HEK293 (cell line): ENCODE data around the gene KRT78.

Experiments used
- KLF7 ChIP-seq: fragments of 450-650 bp; formaldehyde crosslinking; IDR thresholded peaks from 2 replicates; pipeline ENCODE4 v1.5.1; 2016; ENCODE audit warnings: missing biosample characterization, missing genetic modification characterization, borderline replicate concordance
- KLF9 ChIP-seq: fragments of 450-650 bp; formaldehyde crosslinking; IDR thresholded peaks from 2 replicates; pipeline ENCODE4 v1.5.1; 2016; ENCODE audit warnings: missing biosample characterization, missing genetic modification characterization, low read depth
- OSR2 ChIP-seq: fragments of 450-650 bp; formaldehyde crosslinking; IDR thresholded peaks from 2 replicates; pipeline ENCODE4 v1.5.1; 2016; ENCODE audit warnings: missing biosample characterization, missing genetic modification characterization
- REPIN1 ChIP-seq: fragments of 450-650 bp; formaldehyde crosslinking; IDR thresholded peaks from 2 replicates; pipeline ENCODE4 v1.5.1; 2017; ENCODE audit warnings: missing biosample characterization, missing genetic modification characterization, low read depth
- SCRT2 ChIP-seq: fragments of 450-650 bp; formaldehyde crosslinking; IDR thresholded peaks from 2 replicates; pipeline ENCODE4 v1.5.1; 2016; ENCODE audit warnings: missing biosample characterization, missing genetic modification characterization
- ZBTB11 ChIP-seq: fragments of 450-650 bp; formaldehyde crosslinking; conservative IDR thresholded peaks from 2 replicates; pipeline ENCODE4 v1.5.1; 2016; ENCODE audit warnings: low read depth, missing biosample characterization, missing genetic modification characterization
- ZFP37 ChIP-seq: fragments of 450-650 bp; formaldehyde crosslinking; IDR thresholded peaks from 2 replicates; pipeline ENCODE4 v1.5.1; 2016; ENCODE audit warnings: missing biosample characterization, missing genetic modification characterization
- ZIC2 ChIP-seq: fragments of 450-650 bp; formaldehyde crosslinking; IDR thresholded peaks from 2 replicates; pipeline ENCODE4 v1.5.1; 2016; ENCODE audit warnings: missing biosample characterization, missing genetic modification characterization
- ZNF10 ChIP-seq: fragments of 450-650 bp; formaldehyde crosslinking; IDR thresholded peaks from 2 replicates; pipeline ENCODE4 v1.5.1; 2017; ENCODE audit warnings: missing biosample characterization, missing genetic modification characterization
- ZNF146 ChIP-seq: fragments of 450-650 bp; formaldehyde crosslinking; IDR thresholded peaks from 2 replicates; pipeline ENCODE4 v1.5.1; 2016; ENCODE audit warnings: missing biosample characterization, missing genetic modification characterization
- ZNF184 ChIP-seq: fragments of 450-650 bp; IDR thresholded peaks from 2 replicates; pipeline ENCODE4 v1.5.1; 2018; ENCODE audit warnings: missing biosample characterization, mild to moderate bottlenecking, missing genetic modification characterization
- ZNF23 ChIP-seq: fragments of 450-650 bp; formaldehyde crosslinking; IDR thresholded peaks from 2 replicates; pipeline ENCODE4 v1.5.1; 2016; ENCODE audit warnings: missing biosample characterization, missing genetic modification characterization, borderline replicate concordance
- ZNF266 ChIP-seq: fragments of 450-650 bp; formaldehyde crosslinking; IDR thresholded peaks from 2 replicates; pipeline ENCODE4 v1.5.1; 2016; ENCODE audit warnings: missing biosample characterization, missing genetic modification characterization, low read depth
- ZNF324 ChIP-seq: fragments of 450-650 bp; formaldehyde crosslinking; IDR thresholded peaks from 2 replicates; pipeline ENCODE4 v1.5.1; 2016; ENCODE audit warnings: missing biosample characterization, missing genetic modification characterization
- ZNF350 ChIP-seq: fragments of 450-650 bp; formaldehyde crosslinking; IDR thresholded peaks from 2 replicates; pipeline ENCODE4 v1.5.0; 2017; ENCODE audit warnings: missing biosample characterization, mild to moderate bottlenecking, missing genetic modification characterization
- ZNF416 ChIP-seq: fragments of 450-650 bp; formaldehyde crosslinking; IDR thresholded peaks from 2 replicates; pipeline ENCODE4 v1.5.1; 2016; ENCODE audit warnings: missing biosample characterization, missing genetic modification characterization
- ZNF433 ChIP-seq: fragments of 450-650 bp; formaldehyde crosslinking; IDR thresholded peaks from 2 replicates; pipeline ENCODE4 v1.5.1; 2016; ENCODE audit warnings: missing biosample characterization, missing genetic modification characterization, low read depth
- ZNF518A ChIP-seq: fragments of 450-650 bp; formaldehyde crosslinking; conservative IDR thresholded peaks from 2 replicates; pipeline ENCODE4 v1.5.1; 2016; ENCODE audit warnings: low read depth, missing biosample characterization, missing genetic modification characterization
- ZNF600 ChIP-seq: fragments of 450-650 bp; formaldehyde crosslinking; IDR thresholded peaks from 2 replicates; pipeline ENCODE4 v1.5.1; 2016; ENCODE audit warnings: missing biosample characterization, missing genetic modification characterization
- ZNF660 ChIP-seq: fragments of 450-650 bp; IDR thresholded peaks from 2 replicates; pipeline ENCODE4 v1.5.1; 2018; ENCODE audit warnings: missing biosample characterization, mild to moderate bottlenecking, missing genetic modification characterization
- ZNF692 ChIP-seq: fragments of 450-650 bp; formaldehyde crosslinking; IDR thresholded peaks from 2 replicates; pipeline ENCODE4 v1.5.1; 2016; ENCODE audit warnings: missing biosample characterization, missing genetic modification characterization
- ZNF791 ChIP-seq: fragments of 450-650 bp; formaldehyde crosslinking; IDR thresholded peaks from 2 replicates; pipeline ENCODE4 v1.5.1; 2016; ENCODE audit warnings: missing biosample characterization, missing genetic modification characterization
- ZNF830 ChIP-seq: fragments of 450-650 bp; IDR thresholded peaks from 2 replicates; pipeline ENCODE4 v1.5.0; 2018; ENCODE audit warnings: missing biosample characterization, missing genetic modification characterization, low read depth, mild to moderate bottlenecking, moderate library complexity
- TF ChIP-seq, protein P1 (sequence below): fragments of 450-650 bp; formaldehyde crosslinking; IDR thresholded peaks from 2 replicates; pipeline ENCODE4 v1.5.1; 2017; ENCODE audit warnings: missing biosample characterization, mild to moderate bottlenecking, missing genetic modification characterization, moderate library complexity
- TF ChIP-seq, protein P2 (sequence below): IDR thresholded peaks from 2 replicates; pipeline ENCODE4 v1.6.1; 2011; ENCODE audit warnings: mild to moderate bottlenecking, low read depth, low read length, borderline replicate concordance
- TF ChIP-seq, protein P3 (sequence below): fragments of 450-650 bp; IDR thresholded peaks from 2 replicates; pipeline ENCODE4 v1.5.1; 2018; ENCODE audit warnings: missing biosample characterization, missing genetic modification characterization

Gene KRT78

DNA sequence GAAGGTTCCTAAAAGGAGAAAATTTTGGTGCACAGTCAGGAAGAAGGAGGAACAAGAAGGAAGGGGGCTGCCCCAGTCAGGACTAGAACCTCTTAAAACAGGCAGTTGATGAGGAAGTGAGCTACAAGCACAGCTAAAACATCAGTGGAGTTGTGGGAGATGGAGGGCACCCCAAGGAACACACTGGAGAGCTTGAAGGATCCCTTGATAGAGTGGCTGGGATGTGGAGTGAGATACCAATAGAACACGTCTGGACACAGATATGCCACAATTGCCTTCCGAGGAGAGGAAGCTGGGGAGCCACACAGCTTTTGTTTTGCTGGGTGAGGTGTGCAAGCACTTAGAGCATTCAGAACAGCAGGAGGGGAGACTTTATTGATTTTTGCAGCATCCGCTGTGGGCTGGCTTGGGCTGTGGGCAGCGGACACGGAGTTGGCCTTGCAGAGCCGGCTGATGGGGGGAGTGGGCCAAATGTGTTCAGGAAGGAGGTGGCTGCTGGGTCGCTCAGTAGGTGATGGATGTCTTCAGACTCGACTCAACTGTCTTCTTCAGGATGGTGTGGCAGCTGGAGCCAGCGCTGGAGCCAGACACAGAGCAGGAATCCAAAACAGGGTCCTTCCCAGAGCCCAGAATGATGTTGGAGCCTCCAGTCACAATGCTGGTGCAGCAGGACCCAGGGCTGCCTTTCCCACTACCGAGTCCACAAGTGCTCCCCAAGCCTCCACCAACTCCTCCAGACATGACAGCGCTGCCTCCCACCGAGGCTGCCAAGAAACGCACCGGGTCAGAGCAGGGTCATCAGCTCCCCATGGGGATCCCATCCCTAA lies 10.0 kb downstream of the KRT78 start (continued):
- TF ChIP-seq ZNF146 (tag by site-specific recombination) (no peak), ZNF416 (tag by site-specific recombination) (no peak), ZBTB11 (tag by site-specific recombination) (no peak), KLF9 (tag by site-specific recombination) (no peak), ZNF184 (tag by site-specific recombination) (no peak), ZNF518A (tag by site-specific recombination) (no peak), ZNF350 (tag by site-specific recombination) (no peak), SCRT2 (tag by site-specific recombination) (peak; percentile 65), ZNF600 (tag by site-specific recombination) (peak; percentile 69), ZNF10 (tag by site-specific recombination) (no peak), REPIN1 (tag by site-specific recombination) (no peak), ZIC2 (tag by site-specific recombination) (peak; percentile 82), KLF7 (tag by site-specific recombination) (no peak), ZFP37 (no peak), ZNF324 (tag by site-specific recombination) (no peak), ZNF692 (tag by site-specific recombination) (no peak), ZNF23 (no peak), ZNF830 (tag by site-specific recombination) (no peak), ZNF433 (tag by site-specific recombination) (no peak), ZNF791 (tag by site-specific recombination) (no peak), OSR2 (tag by site-specific recombination) (no peak), ZNF660 (no peak), ZNF266 (tag by site-specific recombination) (no peak)
- TF ChIP-seq, protein P1, sequence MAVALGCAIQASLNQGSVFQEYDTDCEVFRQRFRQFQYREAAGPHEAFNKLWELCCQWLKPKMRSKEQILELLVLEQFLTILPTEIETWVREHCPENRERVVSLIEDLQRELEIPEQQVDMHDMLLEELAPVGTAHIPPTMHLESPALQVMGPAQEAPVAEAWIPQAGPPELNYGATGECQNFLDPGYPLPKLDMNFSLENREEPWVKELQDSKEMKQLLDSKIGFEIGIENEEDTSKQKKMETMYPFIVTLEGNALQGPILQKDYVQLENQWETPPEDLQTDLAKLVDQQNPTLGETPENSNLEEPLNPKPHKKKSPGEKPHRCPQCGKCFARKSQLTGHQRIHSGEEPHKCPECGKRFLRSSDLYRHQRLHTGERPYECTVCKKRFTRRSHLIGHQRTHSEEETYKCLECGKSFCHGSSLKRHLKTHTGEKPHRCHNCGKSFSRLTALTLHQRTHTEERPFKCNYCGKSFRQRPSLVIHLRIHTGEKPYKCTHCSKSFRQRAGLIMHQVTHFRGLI (tag by site-specific recombination) = 0 out of 2 replicates have a peak, but pooled peaks have one; percentile 16
- TF ChIP-seq, protein P2, sequence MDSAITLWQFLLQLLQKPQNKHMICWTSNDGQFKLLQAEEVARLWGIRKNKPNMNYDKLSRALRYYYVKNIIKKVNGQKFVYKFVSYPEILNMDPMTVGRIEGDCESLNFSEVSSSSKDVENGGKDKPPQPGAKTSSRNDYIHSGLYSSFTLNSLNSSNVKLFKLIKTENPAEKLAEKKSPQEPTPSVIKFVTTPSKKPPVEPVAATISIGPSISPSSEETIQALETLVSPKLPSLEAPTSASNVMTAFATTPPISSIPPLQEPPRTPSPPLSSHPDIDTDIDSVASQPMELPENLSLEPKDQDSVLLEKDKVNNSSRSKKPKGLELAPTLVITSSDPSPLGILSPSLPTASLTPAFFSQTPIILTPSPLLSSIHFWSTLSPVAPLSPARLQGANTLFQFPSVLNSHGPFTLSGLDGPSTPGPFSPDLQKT = no peak
- TF ChIP-seq, protein P3, sequence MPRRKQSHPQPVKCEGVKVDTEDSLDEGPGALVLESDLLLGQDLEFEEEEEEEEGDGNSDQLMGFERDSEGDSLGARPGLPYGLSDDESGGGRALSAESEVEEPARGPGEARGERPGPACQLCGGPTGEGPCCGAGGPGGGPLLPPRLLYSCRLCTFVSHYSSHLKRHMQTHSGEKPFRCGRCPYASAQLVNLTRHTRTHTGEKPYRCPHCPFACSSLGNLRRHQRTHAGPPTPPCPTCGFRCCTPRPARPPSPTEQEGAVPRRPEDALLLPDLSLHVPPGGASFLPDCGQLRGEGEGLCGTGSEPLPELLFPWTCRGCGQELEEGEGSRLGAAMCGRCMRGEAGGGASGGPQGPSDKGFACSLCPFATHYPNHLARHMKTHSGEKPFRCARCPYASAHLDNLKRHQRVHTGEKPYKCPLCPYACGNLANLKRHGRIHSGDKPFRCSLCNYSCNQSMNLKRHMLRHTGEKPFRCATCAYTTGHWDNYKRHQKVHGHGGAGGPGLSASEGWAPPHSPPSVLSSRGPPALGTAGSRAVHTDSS = no peak
